BJ (cell line): ENCODE results near the gene KRT33B. TPM values are rescaled to one million over a fixed set of nuclear protein-coding genes. Genes with fewer than 3 reads are reported as not detected.

ENCODE experiments used
- CTCF ChIA-PET: fragments of 350-600 bp; formaldehyde crosslinking; extraction: SDS; loops from one replicate; lab custom pipeline; 2021; ENCODE audit warnings: antibody characterized with exemption, inconsistent platforms; lab: Yijun Ruan, JAX
- POLR2A ChIA-PET: fragments of 300-600 bp; sonication (Branson Sonifier 250); formaldehyde crosslinking; extraction: SDS; loops from one replicate; lab custom pipeline; 2021; ENCODE audit warnings: antibody characterized with exemption; lab: Charles Lee
- DNase-seq: peaks from one replicate; pipeline ENCODE4 v3.0.0-alpha.2; 2011; ENCODE audit warnings: low read depth
- H3K27me3 ChIP-seq: 2 replicates; pipeline ENCODE4 v1.6.0; 2011; ENCODE audit warnings: low read length; ENCODE audit not compliant: control insufficient read depth, insufficient read depth
- H3K36me3 ChIP-seq: 2 replicates; pipeline ENCODE4 v1.5.1; 2011; ENCODE audit warnings: low read length; ENCODE audit not compliant: control insufficient read depth, insufficient read depth
- H3K4me3 ChIP-seq: 2 replicates; pipeline ENCODE4 v1.5.1; 2011; ENCODE audit warnings: low read depth, mild to moderate bottlenecking, control low read depth, low read length
- CTCF ChIP-seq: IDR thresholded peaks from 2 replicates; pipeline ENCODE4 v1.5.1; 2011; ENCODE audit warnings: low read depth, mild to moderate bottlenecking, control low read depth, inconsistent platforms, low read length, moderate library complexity; ENCODE audit not compliant: insufficient read depth
- polyA plus RNA-seq: library from polyadenylated mRNA; depleted of rRNA; stranded (reverse); fragments of >200 nt; gene quantifications from 2 replicates; pipeline ENCODE4 v1.2.3, GENCODE V29; 2011

Gene KRT33B
- polyA plus RNA-seq, 1 experiment = 1.8 TPM

GRCh38 chr17:41326173-41327145, 43.2 kb downstream of the KRT33B start:
- CTCF ChIA-PET = no interaction called here
- POLR2A ChIA-PET = no interaction called here

GRCh38 chr17:41325611-41326010, 44.0 kb downstream of the KRT33B start:
- no peak for DNase-seq
- H3K36me3 ChIP-seq = no peaks in the 10 kb centered on the region
- no peak overlapping the region for H3K4me3 ChIP-seq
- ChIA-PET CTCF (no interaction called here), POLR2A (no interaction called here)
- no peak for TF ChIP-seq CTCF
- H3K27me3 ChIP-seq = no peaks in the 10 kb centered on the region

More at GRCh38 chr17:41326173-41327145, 43.2 kb downstream of the KRT33B start:
- Histone ChIP-seq H3K27me3 (no peaks in the 10 kb centered on the region), H3K36me3 (no peaks in the 10 kb centered on the region), H3K4me3 (no peak overlapping the region)
- TF ChIP-seq CTCF = no peak
- DNase-seq = no peak

GRCh38 chr17:41325126-41325525, 44.5 kb downstream of the KRT33B start:
- TF ChIP-seq CTCF = no peak
- POLR2A ChIA-PET = no interaction called here
- CTCF ChIA-PET = no interaction called here
- no peak for DNase-seq
- Histone ChIP-seq H3K27me3 (no peaks in the 10 kb centered on the region), H3K36me3 (no peaks in the 10 kb centered on the region), H3K4me3 (no peak overlapping the region)

- Histone ChIP-seq H3K27me3 (no peaks in the 10 kb centered on the region), H3K36me3 (no peaks in the 10 kb centered on the region), H3K4me3 (no peak overlapping the region)
- peak; percentile 32; the same call in 1 of the 2 replicates for TF ChIP-seq CTCF
- ChIA-PET POLR2A (no interaction called here), CTCF (interaction anchor here (0.9 to 4.1 kb wide), 7 partner anchors 8 to 467 kb away, joined by 3 to 28 read pairs (median 4); no protein-coding TSS in a partner anchor)
- DNase-seq = no peak
Measured at GRCh38 chr17:41324180-41325075, 45.2 kb downstream of the KRT33B start.
